IPS-NIHi11 (cell line): ENCODE measurements around the gene WDR45B.
"Not testable (repeated sequence)": the region's sequence is repeated elsewhere in the genome, so short reads cannot be mapped to it uniquely, and the experiment has no call there.

Source experiments
- DNase-seq: peaks from one replicate; pipeline ENCODE4 v3.0.0; 2012; ENCODE audit warnings: mixed read lengths, low spot score

The WDR45B gene

DNA sequence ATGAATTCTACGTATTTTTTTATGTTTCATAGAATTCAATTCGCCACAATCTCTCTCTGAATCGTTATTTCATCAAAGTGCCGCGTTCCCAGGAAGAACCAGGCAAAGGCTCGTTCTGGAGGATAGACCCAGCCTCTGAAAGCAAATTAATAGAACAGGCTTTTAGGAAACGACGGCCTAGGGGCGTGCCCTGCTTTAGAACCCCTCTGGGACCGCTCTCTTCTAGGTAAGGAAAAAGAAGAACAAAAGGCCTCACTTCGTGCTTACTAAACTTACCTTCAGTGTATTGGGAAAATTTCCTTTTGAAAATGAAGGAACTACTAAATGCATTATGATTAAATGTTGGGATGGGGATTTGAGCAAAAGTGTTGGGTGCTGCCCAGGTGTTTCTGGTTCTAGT lies 65.5 kb downstream of the WDR45B start:
- no peak for DNase-seq

DNA sequence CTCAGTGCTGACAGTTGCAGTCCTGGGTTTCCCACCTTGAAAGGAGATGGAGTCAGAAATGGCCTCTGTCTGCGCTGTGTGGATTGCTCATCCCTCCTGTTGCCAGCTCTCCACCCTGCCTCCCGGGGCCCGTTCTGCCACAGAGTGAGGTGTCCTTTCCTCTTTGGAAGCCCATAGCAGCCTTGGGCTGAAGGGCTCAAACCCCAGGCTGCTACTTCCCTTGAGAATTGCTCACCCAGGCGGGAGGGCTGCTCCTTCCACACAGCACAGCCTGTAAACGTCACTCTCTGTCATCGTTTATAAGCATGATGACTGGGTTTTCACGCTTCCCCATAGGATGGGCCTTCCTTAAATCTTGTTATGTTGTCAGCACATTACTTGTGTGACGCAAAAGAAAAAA lies 66.0 kb downstream of the WDR45B start:
- no peak for DNase-seq

DNA sequence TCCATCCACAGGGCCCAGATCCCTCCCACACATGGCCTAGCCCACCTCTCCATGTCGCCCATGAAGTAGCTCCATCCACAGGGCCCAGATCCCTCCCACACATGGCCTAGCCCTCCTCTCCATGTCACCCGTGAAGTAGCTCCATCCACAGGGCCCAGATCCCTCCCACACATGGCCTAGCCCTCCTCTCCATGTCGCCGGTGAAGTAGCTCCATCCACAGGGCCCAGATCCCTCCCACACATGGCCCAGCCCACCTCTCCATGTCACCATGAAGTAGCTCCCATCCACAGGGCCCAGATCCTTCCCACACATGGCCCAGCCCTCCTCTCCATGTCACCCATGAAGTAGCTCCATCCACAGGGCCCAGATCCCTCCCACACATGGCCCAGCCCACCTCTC lies 68.3 kb downstream of the WDR45B start:
- DNase-seq = not testable (repeated sequence)

DNA sequence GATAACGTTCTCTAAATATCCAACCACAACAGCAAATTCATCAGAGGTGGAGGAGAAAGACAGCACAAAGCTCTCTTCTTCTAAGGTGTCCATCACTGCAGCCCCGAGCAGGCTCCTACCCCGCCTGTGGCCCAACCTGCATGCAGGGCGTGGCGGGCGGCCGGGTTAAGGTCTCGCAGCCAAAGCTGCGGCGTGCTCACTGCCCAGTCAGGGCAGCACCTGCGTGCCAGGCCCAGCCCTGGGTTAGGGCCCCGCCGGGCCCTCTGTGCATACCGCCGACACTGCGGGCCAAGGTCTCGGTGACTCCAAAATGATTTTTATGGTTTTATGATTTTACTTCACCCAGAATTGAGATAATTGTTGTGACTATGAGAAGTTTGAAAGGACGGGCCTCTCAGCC lies 70.9 kb downstream of the WDR45B start:
- DNase-seq = no peak

DNA sequence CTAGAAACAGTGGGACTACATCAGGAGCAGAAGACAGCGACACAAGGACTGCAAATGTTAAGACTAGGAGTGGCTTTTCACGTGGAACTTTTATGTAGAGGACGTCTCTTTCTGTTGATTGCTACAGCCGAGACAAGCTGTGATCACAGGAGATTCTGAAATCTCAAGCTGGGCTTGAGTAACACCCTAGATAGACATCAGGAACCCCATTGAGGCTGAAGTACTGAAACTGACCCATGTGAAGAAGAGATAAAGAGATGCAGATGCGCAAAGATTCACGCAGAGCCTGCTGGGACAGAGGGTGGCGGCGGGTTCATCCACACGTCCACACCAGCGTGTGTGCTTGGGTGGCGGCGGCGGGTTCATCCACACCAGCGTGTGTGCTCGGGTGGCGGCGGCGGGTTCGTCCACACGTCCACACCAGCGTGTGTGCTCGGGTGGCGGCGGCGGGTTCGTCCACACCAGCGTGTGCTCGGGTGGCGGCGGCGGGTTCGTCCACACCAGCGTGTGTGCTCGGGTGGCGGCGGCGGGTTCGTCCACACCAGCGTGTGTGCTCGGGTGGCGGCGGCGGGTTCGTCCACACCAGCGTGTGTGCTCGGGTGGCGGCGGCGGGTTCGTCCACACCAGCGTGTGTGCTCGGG lies 72.5 kb downstream of the WDR45B start:
- DNase-seq = not testable (repeated sequence)

DNA sequence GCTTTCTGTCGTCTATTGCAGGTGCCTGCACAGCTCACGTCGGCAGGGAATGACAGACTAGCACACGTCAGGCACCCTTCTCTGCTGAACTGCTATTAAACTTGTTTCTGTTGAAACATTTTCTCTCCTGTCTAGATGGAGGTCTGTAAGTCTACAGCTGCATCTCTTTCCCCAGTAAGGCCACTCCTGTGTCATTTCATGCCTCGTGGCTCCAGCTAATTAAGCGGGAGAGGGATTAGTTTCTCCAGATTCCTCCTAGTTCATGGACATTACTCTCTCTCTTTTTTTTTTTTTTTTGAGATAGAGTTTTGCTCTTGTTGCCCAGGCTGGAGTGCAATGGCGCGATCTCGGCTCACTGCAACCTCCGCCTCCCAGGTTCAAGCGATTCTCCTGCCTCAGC lies 74.2 kb downstream of the WDR45B start:
- no peak for DNase-seq

DNA sequence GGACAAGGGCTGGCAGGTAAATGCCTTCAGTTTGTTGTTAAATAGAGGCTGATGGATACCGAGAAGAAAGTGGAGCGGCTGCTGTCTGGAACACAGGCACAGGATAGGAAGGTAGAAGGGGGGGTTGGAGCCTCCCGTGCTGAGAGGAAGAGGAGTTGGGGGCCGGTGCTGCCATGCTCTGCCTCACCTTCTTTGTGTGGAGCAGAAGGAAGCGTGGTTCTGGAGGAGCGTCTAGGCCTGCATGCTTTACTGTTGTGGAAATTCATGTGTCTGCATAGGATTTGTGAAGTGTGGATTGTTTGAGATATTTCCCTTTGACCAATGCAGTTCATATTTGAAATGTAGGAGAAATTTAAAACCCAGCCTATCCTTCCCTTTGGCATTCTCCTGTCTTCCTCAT lies 76.4 kb downstream of the WDR45B start:
- DNase-seq = no peak

DNA sequence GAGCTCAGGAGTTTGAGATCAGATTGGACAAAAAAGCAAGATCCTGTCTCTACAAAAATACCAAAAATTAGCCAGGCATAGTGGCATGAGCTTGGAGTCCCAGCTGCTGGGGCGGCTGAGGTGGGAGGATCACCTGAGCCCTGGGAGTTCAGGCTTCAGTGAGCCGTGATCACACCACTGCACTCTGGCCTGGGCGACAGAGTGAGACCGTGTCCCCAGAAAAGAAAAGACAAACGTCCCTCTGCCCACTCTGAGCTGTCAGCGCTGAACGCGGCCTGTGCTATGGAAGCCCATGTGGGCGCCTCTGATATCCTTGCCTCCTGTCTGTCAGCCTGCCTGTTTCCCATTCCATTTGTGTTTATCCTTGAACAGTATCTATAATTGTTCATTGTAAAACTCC lies 78.0 kb downstream of the WDR45B start:
- DNase-seq = no peak

DNA sequence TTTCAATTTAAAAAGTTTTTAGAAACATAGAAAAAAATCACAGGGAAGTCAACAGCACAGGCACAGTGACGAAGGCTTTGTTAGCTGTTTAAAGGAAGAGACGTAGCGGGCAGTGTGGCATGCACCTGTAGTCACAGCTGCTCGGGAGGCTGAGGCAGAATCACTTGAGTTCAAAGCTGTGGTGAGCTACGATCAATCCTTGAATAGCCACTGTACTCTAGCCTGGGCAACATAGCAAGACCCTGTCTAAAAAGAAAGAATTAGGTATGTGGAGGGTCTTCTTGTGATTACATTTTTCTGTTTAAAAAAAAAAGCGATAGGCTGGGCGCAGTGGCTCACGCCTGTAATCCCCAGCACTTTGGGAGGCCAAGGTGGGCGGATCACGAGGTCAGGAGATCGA lies 78.6 kb downstream of the WDR45B start:
- DNase-seq = no peak

DNA sequence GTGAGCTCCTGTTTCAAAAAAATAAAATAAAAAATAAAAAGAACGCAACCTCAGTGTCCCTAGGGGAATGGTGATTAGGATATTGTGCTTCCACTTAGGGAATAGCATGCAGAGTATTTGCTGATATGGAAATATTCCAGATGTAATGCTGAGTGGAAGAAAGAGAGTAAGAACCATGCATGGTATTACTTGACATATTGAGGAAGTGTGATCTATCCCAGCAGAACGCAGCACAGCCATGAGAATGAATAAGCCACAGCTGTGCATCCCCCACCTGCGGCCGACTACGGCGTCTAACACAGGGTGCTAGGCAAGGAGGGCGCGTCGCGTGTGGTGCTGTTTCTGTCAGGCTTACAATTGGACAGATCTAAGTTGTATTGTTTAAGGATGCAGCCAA lies 79.2 kb downstream of the WDR45B start:
- no peak for DNase-seq

DNA sequence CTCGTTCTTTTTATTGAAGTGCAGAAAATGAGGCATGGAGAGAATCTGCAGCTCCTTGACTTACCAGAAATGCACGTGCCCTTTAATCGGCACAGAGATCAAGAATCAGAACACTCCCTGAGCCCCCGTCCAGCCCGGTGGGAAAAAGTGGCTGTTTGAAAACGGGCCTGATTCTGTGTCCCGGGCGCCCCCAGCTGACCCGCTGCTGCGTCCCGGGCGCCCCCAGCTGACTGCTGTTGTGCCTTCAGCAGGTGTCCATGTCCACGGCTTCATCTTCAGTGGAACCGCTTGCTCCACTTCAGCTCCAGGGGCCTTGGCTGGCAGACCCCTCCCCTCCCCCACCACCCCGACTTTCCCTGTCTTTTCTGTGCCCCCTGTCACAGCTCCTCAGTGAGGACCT lies 81.0 kb downstream of the WDR45B start:
- no peak for DNase-seq

DNA sequence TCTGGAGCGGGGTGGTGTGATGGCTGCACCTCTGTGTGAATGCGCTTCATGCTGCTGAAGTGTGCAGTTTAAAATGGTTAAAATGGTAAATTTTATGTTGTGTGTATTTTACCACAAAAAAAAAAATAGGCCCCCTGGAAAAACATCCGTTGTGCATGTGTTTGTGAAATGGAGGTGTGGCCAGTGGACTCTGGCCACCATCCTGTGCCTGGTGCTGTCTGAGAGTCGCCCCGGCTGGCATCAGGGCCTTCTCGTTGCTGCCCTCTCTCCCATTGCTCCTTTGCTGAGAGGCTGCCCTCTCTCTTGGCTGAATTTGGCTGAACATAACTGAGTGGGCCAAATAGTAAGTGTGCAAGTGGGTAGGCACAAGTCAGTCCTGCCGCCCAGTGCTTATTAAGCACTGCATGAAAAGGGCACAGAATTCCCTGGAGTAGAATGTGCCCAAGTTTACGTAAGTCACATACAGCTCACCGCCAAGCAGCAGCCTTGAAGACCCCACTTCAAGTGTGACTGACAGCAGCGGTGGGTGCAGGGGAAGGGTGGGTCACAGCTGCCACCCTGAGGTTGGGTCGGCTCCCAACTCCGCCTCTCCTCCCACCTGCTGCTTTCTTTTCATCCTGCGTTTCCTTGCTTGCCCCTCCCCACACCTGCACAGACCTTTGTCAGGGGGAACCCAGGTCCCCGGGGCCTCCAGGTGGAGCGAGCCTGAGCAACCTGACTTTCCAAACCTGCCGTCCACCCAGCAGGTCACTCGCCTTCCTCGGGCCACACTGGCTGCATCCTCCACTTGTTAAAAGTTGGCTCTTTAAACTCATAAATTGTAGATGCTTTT lies 81.9 kb downstream of the WDR45B start:
- DNase-seq = no peak

DNA sequence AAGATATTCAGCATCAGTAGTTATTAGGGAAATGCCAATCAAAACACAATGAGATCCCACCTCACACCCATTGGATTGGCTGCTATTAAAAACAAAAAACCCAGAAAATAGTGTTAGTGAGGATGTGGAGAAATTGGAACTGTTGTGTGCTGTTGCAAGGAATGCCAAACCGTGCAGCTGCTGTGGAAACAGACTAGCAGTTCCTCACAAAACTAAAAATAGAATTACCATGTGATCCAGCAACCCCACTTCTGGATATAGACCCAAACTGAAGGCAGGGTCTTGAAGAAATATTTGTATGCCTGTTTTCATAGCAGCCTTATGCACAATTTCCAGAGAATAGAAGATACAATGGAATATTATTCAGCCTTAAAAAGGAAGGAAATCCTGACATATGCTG lies 82.7 kb downstream of the WDR45B start:
- DNase-seq = no peak
